MCF 10A (cell line): ENCODE data around the gene DCAF15. TPM values are rescaled to one million over a fixed set of nuclear protein-coding genes. Genes with fewer than 3 reads are reported as not detected.
"Not testable (repeated sequence)": the region's sequence is repeated elsewhere in the genome, so short reads cannot be mapped to it uniquely, and the experiment has no call there.

Experiments used
- BruUV-seq: library from RNA; stranded (reverse); fragments of 400-500 nt; replicated peaks from 2 replicates; lab custom pipeline; 2021; lab: Mats Ljungman, UMichigan
- CTCF ChIA-PET: fragments of 300-600 bp; sonication (Branson Sonifier 250); formaldehyde crosslinking; extraction: SDS; loops from one replicate; lab custom pipeline; 2021; ENCODE audit warnings: antibody characterized with exemption, inconsistent platforms; lab: Yijun Ruan, JAX
- POLR2A ChIA-PET: fragments of 300-600, 350-650 bp; sonication (Branson Sonifier 250); formaldehyde crosslinking; extraction: SDS; loops from one replicate; lab custom pipeline; 2020; ENCODE audit warnings: antibody characterized with exemption, inconsistent platforms; lab: Yijun Ruan, JAX
- DNase-seq: peaks from one replicate; pipeline ENCODE4 v3.0.0-alpha.2; 2018; ENCODE audit not compliant: unreplicated experiment
- H3K27ac Mint-ChIP-seq: one replicate; pipeline ENCODE4 v1.8.0; 2022; ENCODE audit warnings: mild to moderate bottlenecking, low read depth, mixed read lengths; ENCODE audit not compliant: unreplicated experiment
- H3K27me3 Mint-ChIP-seq: one replicate; pipeline ENCODE4 v1.8.0; 2022; ENCODE audit warnings: mixed read lengths; ENCODE audit not compliant: insufficient read depth, unreplicated experiment
- H3K36me3 Mint-ChIP-seq: one replicate; pipeline ENCODE4 v1.8.0; 2022; ENCODE audit warnings: mild to moderate bottlenecking, moderate library complexity, mixed read lengths; ENCODE audit not compliant: insufficient read depth, unreplicated experiment
- H3K4me1 Mint-ChIP-seq: one replicate; pipeline ENCODE4 v1.8.0; 2022; ENCODE audit warnings: mixed read lengths; ENCODE audit not compliant: insufficient read depth, unreplicated experiment
- H3K4me3 Mint-ChIP-seq: one replicate; pipeline ENCODE4 v1.8.0; 2022; ENCODE audit warnings: mild to moderate bottlenecking, moderate library complexity, mixed read lengths; ENCODE audit not compliant: unreplicated experiment
- H3K9me3 Mint-ChIP-seq: one replicate; pipeline ENCODE4 v1.8.0; 2022; ENCODE audit warnings: mixed read lengths; ENCODE audit not compliant: unreplicated experiment
- intact Hi-C: fragments of 100-400 bp; cut with micrococcal nuclease; formaldehyde crosslinking; loops from 2 replicates; pipeline ENCODE4 v1.14.1; 2022
- total RNA-seq: library from RNA; stranded (reverse); gene quantifications from 2 replicates; pipeline ENCODE4 v1.2.3, GENCODE V29; 2022
- TF ChIP-seq, protein P1 (sequence below): fragments of 200-600 bp; IDR thresholded peaks from one replicate; pipeline ENCODE4 v1.8.0; 2022; ENCODE audit warnings: antibody characterized with exemption, mild to moderate bottlenecking; ENCODE audit not compliant: unreplicated experiment

DCAF15 gene
- total RNA-seq, 1 experiment from 2014 or later = 19.3 TPM

- DNase-seq = no peak
- H3K9me3 Mint-ChIP-seq = no peaks in the 10 kb centered on the region
- H3K27me3 Mint-ChIP-seq = no peaks in the 10 kb centered on the region
- ChIA-PET CTCF (interaction anchor here (0.6 to 1.2 kb wide), 2 partner anchors 18 to 461 kb away, joined by 3 read pairs; partner anchors contain the start of gene ADGRE5), POLR2A (interaction anchor here (0.6 kb wide), 1 partner anchor 97 kb away, joined by 4 read pairs; no protein-coding TSS in a partner anchor)
- H3K27ac Mint-ChIP-seq = no peak overlapping the region
- no peaks in the 10 kb centered on the region for H3K4me1 Mint-ChIP-seq
- H3K4me3 Mint-ChIP-seq = no peak overlapping the region
- intact Hi-C loops = no loop called here
- TF ChIP-seq, protein P1, sequence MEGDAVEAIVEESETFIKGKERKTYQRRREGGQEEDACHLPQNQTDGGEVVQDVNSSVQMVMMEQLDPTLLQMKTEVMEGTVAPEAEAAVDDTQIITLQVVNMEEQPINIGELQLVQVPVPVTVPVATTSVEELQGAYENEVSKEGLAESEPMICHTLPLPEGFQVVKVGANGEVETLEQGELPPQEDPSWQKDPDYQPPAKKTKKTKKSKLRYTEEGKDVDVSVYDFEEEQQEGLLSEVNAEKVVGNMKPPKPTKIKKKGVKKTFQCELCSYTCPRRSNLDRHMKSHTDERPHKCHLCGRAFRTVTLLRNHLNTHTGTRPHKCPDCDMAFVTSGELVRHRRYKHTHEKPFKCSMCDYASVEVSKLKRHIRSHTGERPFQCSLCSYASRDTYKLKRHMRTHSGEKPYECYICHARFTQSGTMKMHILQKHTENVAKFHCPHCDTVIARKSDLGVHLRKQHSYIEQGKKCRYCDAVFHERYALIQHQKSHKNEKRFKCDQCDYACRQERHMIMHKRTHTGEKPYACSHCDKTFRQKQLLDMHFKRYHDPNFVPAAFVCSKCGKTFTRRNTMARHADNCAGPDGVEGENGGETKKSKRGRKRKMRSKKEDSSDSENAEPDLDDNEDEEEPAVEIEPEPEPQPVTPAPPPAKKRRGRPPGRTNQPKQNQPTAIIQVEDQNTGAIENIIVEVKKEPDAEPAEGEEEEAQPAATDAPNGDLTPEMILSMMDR = no peak
- BruUV-seq = no TSS peak
- H3K36me3 Mint-ChIP-seq = peaks cover 65% of the 10 kb centered on the region
These were observed 31.8 kb upstream of the DCAF15 start for GRCh38 chr19:13920524-13920923.

GRCh38 chr19:13920940-13921747, 31.2 kb upstream of the DCAF15 start:
- ChIA-PET CTCF (interaction anchor here (0.6 to 1.2 kb wide), 5 partner anchors 18 to 643 kb away, joined by 3 to 4 read pairs (median 3); partner anchors contain the start of gene ADGRE5), POLR2A (no interaction called here)
- Mint-ChIP-seq H3K27ac (no peak overlapping the region), H3K4me3 (no peak overlapping the region), H3K27me3 (no peaks in the 10 kb centered on the region), H3K36me3 (peaks cover 69% of the 10 kb centered on the region), H3K4me1 (no peaks in the 10 kb centered on the region), H3K9me3 (no peaks in the 10 kb centered on the region)
- BruUV-seq = no TSS peak
- TF ChIP-seq, protein P1 = no peak
- DNase-seq = peak; percentile 48
- intact Hi-C loops = no loop called here

- BruUV-seq, H3K4me1 Mint-ChIP-seq, intact Hi-C loops, H3K4me3 Mint-ChIP-seq, H3K9me3 Mint-ChIP-seq, H3K27me3 Mint-ChIP-seq, H3K27ac Mint-ChIP-seq, DNase-seq: not testable (repeated sequence)
- peaks cover 69% of the 10 kb centered on the region for H3K36me3 Mint-ChIP-seq
- ChIA-PET CTCF (interaction anchor here (0.6 to 0.7 kb wide), 2 partner anchors 71 to 161 kb away, joined by 3 to 4 read pairs; no protein-coding TSS in a partner anchor), POLR2A (interaction anchor here (0.6 kb wide), 1 partner anchor 22 kb away, joined by 4 read pairs; no protein-coding TSS in a partner anchor)
These were observed 30.2 kb upstream of the DCAF15 start for GRCh38 chr19:13922118-13922517.

GRCh38 chr19:13923194-13923987, 28.9 kb upstream of the DCAF15 start:
- H3K27ac Mint-ChIP-seq = no peak overlapping the region
- TF ChIP-seq, protein P1 = no peak
- ChIA-PET CTCF (no interaction called here), POLR2A (no interaction called here)
- DNase-seq = no peak
- intact Hi-C loops = no loop called here
- H3K9me3 Mint-ChIP-seq = no peaks in the 10 kb centered on the region
- H3K27me3 Mint-ChIP-seq = no peaks in the 10 kb centered on the region
- H3K4me3 Mint-ChIP-seq = no peak overlapping the region
- peaks cover 66% of the 10 kb centered on the region for H3K36me3 Mint-ChIP-seq
- H3K4me1 Mint-ChIP-seq = no peaks in the 10 kb centered on the region
- BruUV-seq = no TSS peak
